Keratinocyte (primary cell): ENCODE data around the gene SYP. TPM values are rescaled to one million over a fixed set of nuclear protein-coding genes. Genes with fewer than 3 reads are reported as not detected.

Experiments used
- DNase-seq: peaks from one replicate; pipeline ENCODE4 v3.0.0-alpha.2; 2011; ENCODE audit warnings: low read depth, missing footprints, low spot score
- FAIRE-seq: peaks from 2 replicates; lab custom pipeline; 2011; peaks lifted over from hg19 to GRCh38; lab: Jason Lieb, UNC
- H2AFZ ChIP-seq: 2 replicates; pipeline ENCODE4 v1.6.0; 2012; ENCODE audit warnings: low read length, control low read depth, inconsistent platforms; ENCODE audit not compliant: control insufficient read depth
- H3K27ac ChIP-seq: 2 replicates; pipeline ENCODE4 v1.5.1; 2011; ENCODE audit warnings: low read length; ENCODE audit not compliant: control insufficient read depth, insufficient read depth
- H3K27me3 ChIP-seq: 3 replicates; pipeline ENCODE4 v1.6.0; 2011; ENCODE audit warnings: low read length; ENCODE audit not compliant: control insufficient read depth, insufficient read depth; ENCODE audit errors: extremely low read depth
- H3K36me3 ChIP-seq, 2 experiments: 2 replicates in 1 of 2; 3 replicates in 1 of 2; pipeline ENCODE4 v1.5.1; 2011; ENCODE audit warnings: low read length in 2 of 2, mild to moderate bottlenecking in 1 of 2; ENCODE audit not compliant: control insufficient read depth in 2 of 2, insufficient read depth in 2 of 2; ENCODE audit errors: extremely low read depth in 1 of 2
- H3K4me1 ChIP-seq: 3 replicates; pipeline ENCODE4 v1.5.1; 2011; ENCODE audit warnings: low read length; ENCODE audit not compliant: control insufficient read depth, insufficient read depth; ENCODE audit errors: extremely low read depth
- H3K4me2 ChIP-seq: 3 replicates; pipeline ENCODE4 v1.6.0; 2011; ENCODE audit warnings: low read depth, low read length; ENCODE audit not compliant: control insufficient read depth, insufficient read depth; ENCODE audit errors: extremely low read depth
- H3K4me3 ChIP-seq, 3 experiments: fragments of 200-600 bp in 1 of 3; sonication (generic) in 1 of 3; 2 replicates in 2 of 3; 3 replicates in 1 of 3; pipeline ENCODE4 v1.5.1; 2011 to 2016; ENCODE audit warnings: low read length in 3 of 3, mild to moderate bottlenecking in 3 of 3, control low read depth in 2 of 3, inconsistent platforms in 1 of 3, low read depth in 1 of 3, mixed read lengths in 1 of 3, mixed run types in 1 of 3, moderate library complexity in 1 of 3; ENCODE audit not compliant: control insufficient read depth in 2 of 3, insufficient read depth in 2 of 3; ENCODE audit errors: extremely low read depth in 1 of 3
- H3K79me2 ChIP-seq: 2 replicates; pipeline ENCODE4 v1.6.0; 2012; ENCODE audit warnings: low read length; ENCODE audit not compliant: control insufficient read depth, insufficient read depth
- H3K9ac ChIP-seq: 3 replicates; pipeline ENCODE4 v1.6.0; 2011; ENCODE audit warnings: low read length; ENCODE audit not compliant: control insufficient read depth, insufficient read depth; ENCODE audit errors: extremely low read depth
- H3K9me1 ChIP-seq: 3 replicates; pipeline ENCODE4 v1.6.0; 2011; ENCODE audit warnings: low read length; ENCODE audit not compliant: control insufficient read depth, insufficient read depth; ENCODE audit errors: extremely low read depth
- H3K9me3 ChIP-seq: 2 replicates; pipeline ENCODE4 v1.5.1; 2012; ENCODE audit warnings: low read depth, low read length; ENCODE audit not compliant: control insufficient read depth
- H4K20me1 ChIP-seq: 3 replicates; pipeline ENCODE4 v1.6.0; 2011; ENCODE audit warnings: low read length; ENCODE audit not compliant: control insufficient read depth, insufficient read depth; ENCODE audit errors: extremely low read depth
- EZH2 ChIP-seq: IDR thresholded peaks from one replicate; pipeline ENCODE4 v1.6.1; 2012; ENCODE audit warnings: inconsistent platforms, mild to moderate bottlenecking, low read length, moderate library complexity
- dilution Hi-C: fragments of 300-500 bp; cut with MboI; formaldehyde crosslinking; loops from one replicate; pipeline ENCODE4 v1.7.0; 2020; ENCODE audit warnings: low sequenced_read_pairs; ENCODE audit not compliant: extremely low pct_ligation_motif_present
- polyA plus RNA-seq, 5 experiments: library from polyadenylated mRNA; depleted of rRNA in 3 of 5; stranded (reverse) in 3 of 5; stranded (forward) in 1 of 5; unstranded in 1 of 5; fragments of >200 nt; gene quantifications; 1 replicate in 1 of 5; 2 replicates in 3 of 5; 3 replicates in 1 of 5; pipeline versions ENCODE4 v1.2.1 to v1.2.3, GENCODE V29; 2011 to 2012; ENCODE audit warnings: missing spikeins in 2 of 5, low read depth in 1 of 5, low replicate concordance in 1 of 5
- TF ChIP-seq, protein P1 (sequence below), 3 experiments: IDR thresholded peaks in 1 of 3; conservative IDR thresholded peaks in 1 of 3; optimal IDR thresholded peaks in 1 of 3; 2 replicates in 2 of 3; 3 replicates in 1 of 3; pipeline versions ENCODE3 to v1.5.1; 2011; ENCODE audit warnings: low read length in 3 of 3, mild to moderate bottlenecking in 3 of 3, moderate library complexity in 2 of 3, control low read depth in 1 of 3, inconsistent platforms in 1 of 3; ENCODE audit not compliant: insufficient read depth in 2 of 3; ENCODE audit errors: extremely low read depth in 1 of 3

The SYP gene
- polyA plus RNA-seq, 1 donor (not counting 4 experiments of a cell fraction or from before 2014, with no cell fraction given), result 0.07 TPM

DNA sequence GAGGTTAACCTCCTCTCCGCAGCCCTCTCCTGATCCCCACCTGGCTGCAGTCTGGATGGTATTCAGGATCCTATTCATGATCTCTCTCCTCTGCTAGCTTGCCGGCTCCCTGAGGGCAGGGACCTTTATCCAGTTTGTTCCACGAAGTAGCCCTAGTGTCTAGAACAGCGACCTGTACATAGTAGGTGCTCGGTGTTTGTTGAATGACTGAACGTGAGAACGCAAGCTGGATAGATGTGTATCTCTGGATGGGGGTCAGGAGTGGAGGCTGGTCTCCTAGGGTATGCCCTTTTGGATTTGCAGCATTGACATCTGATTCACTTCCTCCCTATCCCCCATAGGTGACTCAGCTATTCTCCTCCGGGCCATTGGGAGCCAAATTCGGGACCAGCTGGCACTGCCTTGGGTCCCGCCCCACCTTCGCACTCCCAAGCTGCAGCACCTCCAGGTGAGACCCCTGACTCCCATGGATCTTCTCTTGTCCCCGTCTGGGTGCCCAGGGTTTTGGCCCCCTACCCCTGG is 42.6 kb upstream of the SYP start:
- Histone ChIP-seq H3K4me1 (peaks cover 4% of the 10 kb centered on the region), H3K27me3 (no peaks in the 10 kb centered on the region), H3K4me2 (no peak overlapping the region), H3K9me1 (no peaks in the 10 kb centered on the region), H4K20me1 (no peaks in the 10 kb centered on the region), H3K79me2 (no peaks in the 10 kb centered on the region), H3K9ac (no peak overlapping the region), H3K4me3 (no peak overlapping the region), H3K36me3 (peaks cover 4 to 5% of the 10 kb centered on the region in 2 experiments), H2AFZ (no peak overlapping the region), H3K9me3 (no peaks in the 10 kb centered on the region), H3K27ac (no peak overlapping the region)
- TF ChIP-seq, protein P1, sequence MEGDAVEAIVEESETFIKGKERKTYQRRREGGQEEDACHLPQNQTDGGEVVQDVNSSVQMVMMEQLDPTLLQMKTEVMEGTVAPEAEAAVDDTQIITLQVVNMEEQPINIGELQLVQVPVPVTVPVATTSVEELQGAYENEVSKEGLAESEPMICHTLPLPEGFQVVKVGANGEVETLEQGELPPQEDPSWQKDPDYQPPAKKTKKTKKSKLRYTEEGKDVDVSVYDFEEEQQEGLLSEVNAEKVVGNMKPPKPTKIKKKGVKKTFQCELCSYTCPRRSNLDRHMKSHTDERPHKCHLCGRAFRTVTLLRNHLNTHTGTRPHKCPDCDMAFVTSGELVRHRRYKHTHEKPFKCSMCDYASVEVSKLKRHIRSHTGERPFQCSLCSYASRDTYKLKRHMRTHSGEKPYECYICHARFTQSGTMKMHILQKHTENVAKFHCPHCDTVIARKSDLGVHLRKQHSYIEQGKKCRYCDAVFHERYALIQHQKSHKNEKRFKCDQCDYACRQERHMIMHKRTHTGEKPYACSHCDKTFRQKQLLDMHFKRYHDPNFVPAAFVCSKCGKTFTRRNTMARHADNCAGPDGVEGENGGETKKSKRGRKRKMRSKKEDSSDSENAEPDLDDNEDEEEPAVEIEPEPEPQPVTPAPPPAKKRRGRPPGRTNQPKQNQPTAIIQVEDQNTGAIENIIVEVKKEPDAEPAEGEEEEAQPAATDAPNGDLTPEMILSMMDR (optimal IDR thresholded peaks at IDR 0.05 in 1 of 3, IDR thresholded peaks at IDR 0.05 in 1 of 3, conservative IDR thresholded peaks at IDR 0.05 in 1 of 3; ENCODE audit: extremely low read depth in 1 of 3, insufficient read depth in 2 of 3, low read length in 3 of 3), result no peak
- FAIRE-seq, result no peak
- no peak for DNase-seq
- dilution Hi-C loops, result no loop called here

DNA sequence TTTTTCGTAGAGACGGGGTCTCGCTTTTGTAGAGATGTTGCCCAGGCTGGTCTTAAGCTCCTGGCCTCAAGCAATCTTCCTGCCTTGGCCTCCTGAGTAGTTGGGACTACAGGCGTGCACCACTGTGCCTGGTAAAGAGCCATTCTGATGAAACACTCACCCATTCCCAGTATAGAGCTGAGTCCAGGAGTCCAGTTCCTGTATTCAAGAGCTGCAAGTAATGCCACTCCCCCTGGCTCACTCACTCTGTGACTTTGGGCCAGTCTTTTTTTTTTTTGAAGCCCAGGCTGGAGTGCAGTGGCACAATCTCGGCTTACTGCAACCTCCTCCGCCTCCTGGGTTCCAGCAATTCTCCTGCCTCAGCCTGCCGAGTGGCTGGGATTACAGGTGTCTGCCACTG is 38.7 kb upstream of the SYP start:
- TF ChIP-seq EZH2, result no peak
- TF ChIP-seq, protein P1 (optimal IDR thresholded peaks at IDR 0.05 in 1 of 3, IDR thresholded peaks at IDR 0.05 in 1 of 3, conservative IDR thresholded peaks at IDR 0.05 in 1 of 3; ENCODE audit: extremely low read depth in 1 of 3, insufficient read depth in 2 of 3, low read length in 3 of 3), result no peak
- dilution Hi-C loops, result no loop called here
- FAIRE-seq, result no peak
- Histone ChIP-seq H3K27ac (no peak overlapping the region), H3K4me3 (no peak overlapping the region), H3K9me3 (no peaks in the 10 kb centered on the region), H3K9me1 (no peaks in the 10 kb centered on the region), H3K36me3 (peaks cover 4 to 5% of the 10 kb centered on the region in 2 experiments), H4K20me1 (no peaks in the 10 kb centered on the region), H3K27me3 (no peaks in the 10 kb centered on the region), H3K4me1 (peaks cover 4% of the 10 kb centered on the region), H2AFZ (no peak overlapping the region), H3K9ac (no peak overlapping the region), H3K79me2 (no peaks in the 10 kb centered on the region), H3K4me2 (no peak overlapping the region)
- DNase-seq, result no peak
